Measurements from ENCODE around the gene HTR2B.

GRCh38 chr2:231161877-231162329, 37.1 kb upstream of the HTR2B start:
- no peak for TF ChIP-seq CTCF (conservative IDR thresholded peaks at IDR 0.05)
- no peak for TF ChIP-seq ZFX (IDR thresholded peaks at IDR 0.05)
